Mucosa of gallbladder (tissue), 1 donor: Measurements from ENCODE around the gene TBC1D9. TPM values are rescaled to one million over a fixed set of nuclear protein-coding genes. Genes with fewer than 3 reads are reported as not detected.
A peak's percentile ranks its signal among the peaks of the same experiment; 100 is the strongest.
"Not testable (repeated sequence)": the region's sequence is repeated elsewhere in the genome, so short reads cannot be mapped to it uniquely, and the experiment has no call there.

Experiments
- DNase-seq: peaks from one replicate; pipeline ENCODE4 v3.0.0-alpha.2; 2020; ENCODE audit warnings: low spot score
- total RNA-seq: library from RNA; stranded (reverse); gene quantifications from one replicate; pipeline ENCODE4 v1.2.1, GENCODE V29; 2021
- donor health status: DM: no; HTN: no; CAD: no.

TBC1D9 gene
- 36.9 TPM for total RNA-seq

DNA sequence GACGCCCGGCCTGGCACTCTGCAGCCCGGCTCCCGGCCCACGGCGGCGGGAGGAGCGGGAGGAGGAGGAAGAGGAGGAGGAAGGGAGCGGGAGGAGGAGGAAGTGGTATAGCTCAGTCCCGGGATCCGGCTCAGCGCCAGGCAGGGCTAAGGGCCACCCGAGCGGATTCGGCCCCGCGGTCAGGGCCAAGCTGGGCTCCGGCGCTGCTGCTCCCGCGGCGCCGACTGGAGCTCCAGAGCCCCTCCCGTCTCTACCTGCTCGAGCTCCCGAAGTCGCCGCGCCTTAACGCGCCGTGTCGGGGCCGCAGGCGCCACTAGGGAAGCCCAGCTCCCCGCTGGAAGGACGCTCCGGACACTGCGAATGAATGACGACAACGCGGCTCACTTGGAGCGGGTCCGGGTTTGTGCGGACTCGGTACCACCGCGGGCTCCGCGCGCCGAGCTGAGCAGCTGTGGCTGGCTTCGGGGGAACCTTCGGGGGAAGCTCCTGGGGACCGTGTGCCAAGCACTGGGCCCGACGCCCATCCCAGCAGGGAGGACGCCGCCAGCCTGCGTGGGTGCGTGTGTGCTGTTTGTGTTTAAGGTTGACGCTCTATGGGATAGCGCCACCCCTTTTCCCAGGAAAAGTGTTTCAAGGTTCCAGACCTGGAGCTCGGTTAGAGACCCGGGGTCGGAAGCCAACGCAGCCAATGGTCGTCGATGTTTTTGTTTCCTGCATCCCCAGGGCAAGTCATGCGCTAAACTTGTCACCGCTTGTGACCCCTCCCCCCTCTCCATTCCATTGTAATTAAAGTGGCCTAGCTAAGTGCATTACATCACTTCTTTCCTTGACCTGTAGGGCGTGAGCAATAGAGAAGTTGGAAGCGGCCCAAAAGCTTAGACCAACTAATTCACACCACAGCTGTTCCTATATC lies at the start of gene TBC1D9:
TBC1D9 (minus strand) TSS at position 67 of the 913 bp plus-strand sequence. CDS start 340 bp downstream, outside the sequence.
- peak; percentile 87 for DNase-seq

DNA sequence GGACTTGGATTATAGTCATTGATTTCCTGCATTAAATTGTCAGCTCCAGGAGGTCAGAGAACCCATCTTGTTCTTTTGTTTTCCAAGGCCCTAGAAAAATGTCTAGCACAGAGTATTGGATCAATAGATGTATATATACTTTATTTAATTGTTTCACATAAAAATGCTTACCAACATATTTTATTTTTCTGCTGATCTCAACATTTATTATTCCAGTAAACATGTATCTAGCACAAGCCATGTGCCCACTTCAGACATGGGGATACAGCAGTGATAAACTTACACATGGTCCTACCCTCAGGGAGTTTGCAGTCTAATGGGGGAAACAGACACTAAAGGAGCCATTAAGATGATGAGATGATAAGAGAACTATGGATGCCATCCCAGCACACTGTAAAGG lies 49.1 kb upstream of the TBC1D9 start:
- DNase-seq, result no peak

- DNase-seq, result no peak
These were observed 46.4 kb upstream of the TBC1D9 start for GRCh38 chr4:140802591-140802990.

- no peak for DNase-seq
These were observed 44.5 kb upstream of the TBC1D9 start for GRCh38 chr4:140800666-140801065.

DNA sequence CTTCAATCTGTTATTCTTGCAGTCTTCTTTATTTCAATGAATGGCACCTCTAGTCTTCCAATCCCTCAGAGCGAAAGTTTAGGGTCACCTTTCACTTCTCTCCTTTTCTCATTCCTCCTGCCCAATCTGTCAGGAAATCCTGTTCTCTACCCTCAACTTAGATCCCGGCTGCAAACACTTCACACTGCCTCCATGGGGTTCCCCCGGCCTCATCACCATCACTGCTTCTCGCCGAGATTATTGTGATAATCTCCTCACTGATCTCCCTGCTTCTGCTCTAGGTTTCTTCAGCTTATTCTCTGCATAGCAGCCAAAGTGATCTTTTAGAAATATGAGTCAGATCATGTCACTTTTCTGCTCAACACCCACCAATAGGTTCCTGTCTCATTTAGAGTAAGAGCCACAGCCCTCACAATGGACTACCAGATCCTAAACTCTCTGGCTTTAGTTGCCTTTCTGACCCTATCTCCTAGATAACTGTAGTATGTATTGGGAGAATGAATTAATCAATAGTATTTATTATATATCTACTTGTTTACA lies 43.6 kb upstream of the TBC1D9 start:
- no peak for DNase-seq

DNA sequence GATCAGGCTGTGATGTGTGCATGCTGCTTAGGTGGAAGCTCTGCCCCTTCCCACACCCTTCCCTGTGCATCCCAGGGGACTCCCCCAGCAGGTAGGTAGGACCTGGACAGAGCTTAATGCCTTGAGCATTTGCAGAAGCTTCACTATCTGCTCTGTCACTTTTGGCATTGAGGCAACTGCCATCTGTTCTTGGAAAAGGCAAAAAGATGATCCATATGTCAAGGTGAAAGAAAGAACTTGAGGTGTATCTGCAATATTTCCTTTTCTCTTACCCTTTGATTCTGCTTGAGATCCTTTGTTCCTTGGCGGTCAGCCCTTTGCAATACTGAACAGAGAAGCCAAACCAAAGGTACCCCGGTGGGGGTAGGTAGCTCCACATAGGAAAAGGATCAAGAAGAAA lies 37.1 kb upstream of the TBC1D9 start:
- no peak for DNase-seq

DNA sequence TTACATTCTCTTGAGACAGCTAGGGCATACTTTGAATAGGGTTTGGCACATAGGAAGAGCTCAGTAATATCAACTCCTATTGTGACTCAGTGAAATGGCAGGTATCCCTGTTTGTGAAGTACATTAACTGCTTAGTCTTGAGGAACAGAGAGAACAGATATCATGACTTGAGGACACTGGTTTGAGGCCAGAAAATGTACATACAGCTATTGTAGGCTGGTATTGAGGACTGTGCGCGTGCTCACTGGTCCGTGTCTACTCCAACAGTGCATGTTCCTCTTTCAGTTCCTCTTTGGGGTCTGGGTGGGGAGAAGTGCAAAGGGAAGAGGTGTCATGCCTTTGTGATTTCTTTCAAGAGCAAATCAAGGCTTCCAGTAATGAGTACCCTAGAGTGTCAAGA lies 34.6 kb upstream of the TBC1D9 start:
- peak; percentile 29 for DNase-seq

DNA sequence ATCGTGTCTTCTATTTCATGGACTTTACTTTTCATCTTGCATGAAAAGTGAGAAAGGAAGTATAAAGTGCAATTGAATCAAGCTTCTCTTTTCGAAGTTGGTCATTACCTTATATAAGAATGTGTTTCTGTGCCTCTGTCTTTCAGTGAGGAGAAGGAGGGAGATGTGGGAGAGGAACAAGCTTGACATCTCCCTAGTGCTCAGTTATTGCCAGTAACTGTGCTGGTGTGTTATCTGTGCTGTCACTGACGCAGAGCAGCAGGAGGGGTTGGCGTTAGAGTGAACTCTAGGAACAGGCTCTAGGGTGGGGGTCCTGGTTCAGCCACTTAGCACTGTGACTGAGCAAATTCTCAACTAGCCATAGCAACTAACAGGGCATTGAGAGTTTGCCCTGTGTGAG lies 34.0 kb upstream of the TBC1D9 start:
- DNase-seq, result no peak

GRCh38 chr4:140789759-140790158 lies 33.6 kb upstream of the TBC1D9 start:
- no peak for DNase-seq

DNA sequence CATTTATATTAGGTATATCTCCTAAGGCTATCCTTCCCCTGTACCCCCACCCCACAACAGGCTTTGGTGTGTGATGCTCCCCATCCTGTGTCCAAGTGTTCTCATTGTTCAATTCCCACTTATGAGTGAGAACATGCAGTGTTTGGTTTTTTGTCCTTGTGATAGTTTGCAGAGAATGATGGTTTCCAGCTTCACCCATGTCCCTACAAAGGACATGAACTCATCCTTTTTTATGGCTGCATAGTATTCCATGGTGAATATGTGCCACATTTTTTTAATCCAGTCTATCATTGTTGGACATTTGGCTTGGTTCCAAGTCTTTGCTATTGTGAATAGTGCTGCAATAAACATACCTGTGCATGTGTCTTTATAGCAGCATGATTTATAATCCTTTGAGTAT lies 26.6 kb upstream of the TBC1D9 start:
- not testable (repeated sequence) for DNase-seq

GRCh38 chr4:140781596-140781995 lies 25.4 kb upstream of the TBC1D9 start:
- DNase-seq, result no peak

DNA sequence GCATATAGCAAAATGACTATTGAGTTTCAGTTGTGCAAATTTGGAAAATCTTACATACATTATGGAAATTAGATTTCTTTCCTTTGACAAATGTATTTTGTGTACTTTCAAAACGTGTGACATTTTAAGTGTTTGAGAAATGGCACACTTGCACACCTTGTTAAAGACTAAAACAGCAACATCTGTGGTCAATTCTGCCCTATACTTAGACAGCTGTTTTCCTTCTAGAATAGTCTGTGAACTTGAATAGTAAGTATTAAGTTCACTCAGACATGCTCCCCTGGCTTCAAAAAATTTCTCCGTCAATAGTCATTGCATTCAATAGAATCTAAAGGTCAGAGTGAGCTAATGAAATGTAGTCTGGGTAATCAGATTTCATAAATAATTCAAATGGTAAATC lies 21.7 kb upstream of the TBC1D9 start:
- DNase-seq, result no peak

DNA sequence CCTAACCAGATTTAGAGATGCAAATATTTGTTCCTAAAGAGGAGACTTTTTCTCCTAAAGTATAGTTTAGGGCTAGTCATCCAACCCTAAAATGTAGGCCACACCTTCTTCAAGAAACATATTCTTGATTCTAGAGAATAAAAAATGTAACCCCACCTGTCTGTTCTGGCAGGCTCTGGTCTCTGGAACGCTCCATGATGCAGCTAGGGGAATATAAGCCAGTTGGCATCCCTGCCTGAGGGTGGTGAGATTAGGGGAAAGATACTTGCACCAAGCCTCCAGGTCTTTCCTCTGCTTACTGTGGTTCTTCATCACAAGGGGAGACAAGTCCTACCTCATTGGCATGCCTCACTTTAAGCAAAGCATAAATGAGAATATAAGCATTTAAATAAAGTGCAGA lies 21.2 kb upstream of the TBC1D9 start:
- DNase-seq, result no peak

GRCh38 chr4:140776556-140776955 lies 20.4 kb upstream of the TBC1D9 start:
- no peak for DNase-seq

GRCh38 chr4:140774956-140775355 lies 18.8 kb upstream of the TBC1D9 start:
- no peak for DNase-seq

DNA sequence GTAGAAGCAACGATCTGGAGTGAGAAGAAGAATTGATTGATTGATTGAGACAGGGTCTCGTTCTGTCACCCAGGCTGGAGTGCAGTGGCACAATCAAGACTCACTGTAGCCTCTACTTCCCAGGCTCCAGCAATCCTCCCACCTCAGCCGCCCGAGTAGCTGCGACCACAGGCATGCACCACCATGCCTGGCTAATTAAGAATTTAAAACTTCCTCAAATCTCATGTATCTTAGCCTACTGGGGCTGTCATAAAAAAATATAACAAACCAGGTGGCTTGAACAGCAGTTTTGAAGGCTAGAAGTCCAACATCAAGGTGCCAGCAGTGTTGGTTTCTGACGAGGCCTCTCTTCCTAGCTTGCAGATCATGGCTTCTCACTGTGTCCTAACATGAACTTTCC lies 18.3 kb upstream of the TBC1D9 start:
- DNase-seq, result no peak

DNA sequence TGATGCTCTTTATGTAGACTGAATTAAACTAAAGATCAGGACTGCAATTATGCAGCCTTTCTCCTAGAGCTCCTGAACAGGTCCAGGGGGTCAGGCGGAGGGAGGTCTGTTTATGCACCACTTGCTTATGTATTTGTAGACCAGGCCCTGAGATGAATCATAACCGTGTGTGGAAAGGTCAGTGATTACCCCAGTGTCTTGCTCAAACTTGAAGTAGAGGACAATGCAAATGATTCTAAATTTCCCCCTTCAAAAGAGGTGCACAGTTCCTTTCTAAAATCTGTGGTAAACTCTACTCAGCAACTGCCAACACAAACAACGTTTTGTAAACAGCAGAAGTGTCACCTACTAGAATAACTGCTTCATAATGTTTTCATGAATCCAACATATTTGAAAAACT lies 13.0 kb upstream of the TBC1D9 start:
- DNase-seq, result no peak

- no peak for DNase-seq
These were observed 8.7 kb upstream of the TBC1D9 start for GRCh38 chr4:140764785-140765392.

DNA sequence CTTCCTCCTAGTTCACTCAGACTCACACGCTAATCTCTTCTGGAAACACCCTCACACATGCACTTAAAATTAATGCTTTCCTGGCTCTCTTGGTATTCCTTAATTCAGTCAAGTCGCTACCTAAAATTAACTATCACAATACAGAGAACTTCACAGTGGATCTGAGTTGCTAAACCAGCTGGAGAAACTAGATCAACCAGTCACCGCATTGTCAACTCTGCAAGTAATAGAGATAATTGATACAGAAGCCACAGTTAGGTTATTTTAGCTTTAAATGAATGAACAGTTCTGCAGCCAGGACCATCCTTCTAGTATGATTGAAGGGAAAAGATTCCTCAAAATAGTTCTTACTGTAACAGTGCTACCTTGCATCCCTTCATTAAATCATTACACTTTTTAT lies 6.0 kb upstream of the TBC1D9 start:
- no peak for DNase-seq

- no peak for DNase-seq
These were observed 1.0 kb upstream of the TBC1D9 start for GRCh38 chr4:140757232-140757630.

- DNase-seq, result peak; percentile 21
These were observed 339 bp downstream of the TBC1D9 start for GRCh38 chr4:140755774-140756318.

DNA sequence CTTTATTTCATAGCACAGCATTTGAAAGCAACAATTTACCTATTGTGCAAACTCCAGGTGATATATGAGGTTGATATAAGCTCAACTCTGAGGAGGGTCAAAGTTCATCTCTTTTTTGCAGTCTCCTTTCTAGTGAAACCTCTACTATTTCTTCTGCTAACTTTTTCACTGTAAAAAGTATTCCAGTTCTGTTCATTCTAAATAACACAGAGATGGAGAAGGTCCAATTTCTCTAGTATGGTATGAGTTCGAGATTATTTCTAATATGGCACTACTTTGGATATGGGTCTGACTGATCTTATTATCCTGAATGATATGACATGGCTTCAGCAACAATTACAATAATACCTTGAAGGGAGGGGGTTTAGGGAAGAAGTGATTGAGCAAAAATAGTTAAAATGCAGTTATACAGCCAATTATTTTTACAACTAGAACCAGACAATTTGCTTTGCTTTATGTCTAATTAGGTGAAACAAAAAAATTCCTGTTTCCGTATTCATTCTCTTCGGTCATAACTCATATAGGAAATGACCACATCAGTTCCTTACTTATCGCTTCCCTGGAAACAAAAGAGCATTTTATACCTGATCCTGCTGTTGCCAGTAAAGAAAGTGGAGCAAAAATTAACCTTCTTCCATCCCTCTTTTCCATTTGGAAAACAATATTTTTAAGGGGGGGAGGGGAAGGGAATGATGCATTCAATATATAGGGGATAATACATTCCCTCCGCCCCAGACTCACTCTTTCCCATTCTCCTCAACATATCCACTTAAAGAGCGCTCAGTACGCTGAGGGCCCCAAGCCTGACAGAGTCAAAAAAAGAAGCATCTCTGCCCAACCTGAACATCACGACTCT lies 1.0 kb downstream of the TBC1D9 start:
- no peak for DNase-seq
